IPS-NIHi7 (cell line): ENCODE data around the gene IGLL1.
"Not testable (repeated sequence)": the region's sequence is repeated elsewhere in the genome, so short reads cannot be mapped to it uniquely, and the experiment has no call there.

Source experiments
- DNase-seq: peaks from one replicate; pipeline ENCODE4 v3.0.0; 2012; ENCODE audit warnings: mixed read lengths; ENCODE audit errors: extremely low spot score

IGLL1 gene

GRCh38 chr22:23541849-23542281 is 38.2 kb downstream of the IGLL1 start:
- DNase-seq: not testable (repeated sequence)

- DNase-seq: not testable (repeated sequence)
Observed at GRCh38 chr22:23540837-23541236, 39.3 kb downstream of the IGLL1 start.

GRCh38 chr22:23539839-23540198 is 40.3 kb downstream of the IGLL1 start:
- DNase-seq: not testable (repeated sequence)

GRCh38 chr22:23539135-23539838 is 40.8 kb downstream of the IGLL1 start:
- no peak for DNase-seq

GRCh38 chr22:23538696-23539030 is 41.4 kb downstream of the IGLL1 start:
- not testable (repeated sequence) for DNase-seq

- not testable (repeated sequence) for DNase-seq
Observed at GRCh38 chr22:23537830-23538695, 42.0 kb downstream of the IGLL1 start.

- DNase-seq: no peak
Observed at GRCh38 chr22:23537416-23537815, 42.7 kb downstream of the IGLL1 start.

- DNase-seq: no peak
Observed at GRCh38 chr22:23536821-23537345, 43.2 kb downstream of the IGLL1 start.

- DNase-seq: not testable (repeated sequence)
Observed at GRCh38 chr22:23535790-23536661, 44.1 kb downstream of the IGLL1 start.

- no peak for DNase-seq
Observed at GRCh38 chr22:23534851-23535717, 45.0 kb downstream of the IGLL1 start.

- no peak for DNase-seq
Observed at GRCh38 chr22:23534201-23534850, 45.8 kb downstream of the IGLL1 start.

- peak; percentile 40 for DNase-seq
Observed at GRCh38 chr22:23533771-23534191, 46.3 kb downstream of the IGLL1 start.

GRCh38 chr22:23533328-23533762 is 46.7 kb downstream of the IGLL1 start:
- peak; percentile 73 for DNase-seq

GRCh38 chr22:23532731-23533130 is 47.4 kb downstream of the IGLL1 start:
- DNase-seq: no peak

GRCh38 chr22:23531966-23532705 is 48.0 kb downstream of the IGLL1 start:
- DNase-seq: no peak

GRCh38 chr22:23531283-23531956 is 48.7 kb downstream of the IGLL1 start:
- DNase-seq: no peak

GRCh38 chr22:23530766-23531282 is 49.3 kb downstream of the IGLL1 start:
- no peak for DNase-seq

- no peak for DNase-seq
Observed at GRCh38 chr22:23530106-23530505, 50.0 kb downstream of the IGLL1 start.
